Stimulated activated CD4-positive, alpha-beta T cell treated with anti-CD3 and anti-CD28 coated beads, Interleukin-4, amount 100 ng/mL, for 1 hour (primary cell): Measurements from ENCODE around the gene CTRL.
"Not testable (repeated sequence)": the region's sequence is repeated elsewhere in the genome, so short reads cannot be mapped to it uniquely, and the experiment has no call there.

Experiments used
- DNase-seq: peaks from one replicate; pipeline ENCODE4 v3.0.0-alpha.2; 2020

CTRL gene

GRCh38 chr16:67923414-67924116 lies 8.1 kb downstream of the CTRL start:
- no peak for DNase-seq

DNA sequence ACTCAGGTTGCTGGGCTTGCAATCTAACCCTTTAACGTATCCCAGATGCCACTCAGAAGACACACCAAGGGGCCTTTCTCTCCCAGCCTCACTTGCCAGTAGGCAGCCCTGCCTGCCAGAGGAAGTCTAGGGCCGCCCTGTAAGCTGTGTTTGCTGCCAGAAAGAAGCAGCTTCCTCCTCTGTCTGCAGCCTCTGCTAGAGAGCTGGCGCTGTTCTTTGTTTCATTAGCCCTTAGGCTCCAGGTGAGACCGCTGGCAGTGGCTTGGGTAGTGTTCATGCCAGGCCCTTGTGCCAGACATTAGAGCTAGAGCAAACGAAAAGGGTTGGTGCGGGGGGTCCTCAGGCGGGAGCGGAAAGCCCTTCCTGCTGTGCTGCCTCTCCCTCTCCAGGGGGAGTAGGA lies 8.9 kb downstream of the CTRL start:
- DNase-seq = no peak

GRCh38 chr16:67922221-67922620 lies 9.4 kb downstream of the CTRL start:
- no peak for DNase-seq

- no peak for DNase-seq
Observed at GRCh38 chr16:67919622-67920221, 11.9 kb downstream of the CTRL start.

DNA sequence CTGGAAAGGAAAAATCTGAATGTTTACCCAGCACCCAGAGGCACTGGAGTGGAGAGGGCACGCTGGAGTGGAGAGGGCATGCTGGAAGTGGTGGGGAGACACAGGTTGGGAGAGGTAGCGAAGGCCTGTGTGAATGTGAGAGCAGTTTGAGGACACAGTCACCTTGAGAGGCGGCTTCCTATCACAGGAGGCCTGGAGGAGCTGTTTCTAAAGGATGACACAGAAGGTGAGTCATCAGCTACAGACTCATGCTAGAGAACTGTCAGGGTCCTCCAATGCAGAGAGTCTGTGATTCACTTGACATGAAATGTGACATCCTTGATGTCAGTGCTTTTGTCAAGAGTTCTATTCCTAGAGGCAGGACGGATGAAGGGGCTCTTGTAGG lies 13.8 kb downstream of the CTRL start:
- peak; percentile 39 for DNase-seq

DNA sequence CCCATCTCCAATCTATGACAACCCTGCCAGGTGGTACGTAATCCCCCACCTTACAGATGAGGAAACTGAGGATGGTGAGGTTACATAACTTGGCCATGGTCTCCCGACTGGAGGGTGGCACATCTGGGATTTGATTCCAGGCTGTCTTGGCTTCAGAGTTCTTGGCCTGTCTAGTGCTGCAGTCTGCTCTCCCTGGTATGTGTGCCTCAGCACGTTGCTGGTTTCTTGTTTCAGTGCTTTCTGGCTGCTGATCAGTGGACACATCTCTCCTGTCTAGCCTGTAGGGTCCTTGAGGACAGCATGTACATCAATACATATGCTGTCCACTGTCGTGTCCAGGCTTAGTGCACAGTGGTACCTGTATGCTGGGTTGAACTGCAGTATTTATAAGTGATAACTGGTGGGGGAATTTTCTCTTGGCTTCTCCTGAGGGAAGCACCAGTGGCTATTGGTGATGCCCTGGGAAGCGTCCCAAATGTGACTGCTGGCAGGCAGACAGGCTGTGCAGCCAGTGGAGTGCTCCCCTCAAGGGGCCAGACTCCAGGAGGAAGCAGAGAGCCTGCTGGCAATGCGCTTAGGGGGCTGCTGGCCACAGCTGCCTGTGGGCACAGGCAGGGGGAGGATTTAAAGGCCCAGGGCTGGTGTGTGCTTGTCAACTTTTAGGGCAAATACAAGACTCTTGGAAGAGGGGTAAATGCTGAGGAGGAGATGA lies 14.4 kb downstream of the CTRL start:
- no peak for DNase-seq

GRCh38 chr16:67915831-67916723 lies 15.6 kb downstream of the CTRL start:
- DNase-seq = no peak

GRCh38 chr16:67915496-67915769 lies 16.2 kb downstream of the CTRL start:
- DNase-seq = not testable (repeated sequence)

GRCh38 chr16:67914758-67915495 lies 16.7 kb downstream of the CTRL start:
- no peak for DNase-seq

DNA sequence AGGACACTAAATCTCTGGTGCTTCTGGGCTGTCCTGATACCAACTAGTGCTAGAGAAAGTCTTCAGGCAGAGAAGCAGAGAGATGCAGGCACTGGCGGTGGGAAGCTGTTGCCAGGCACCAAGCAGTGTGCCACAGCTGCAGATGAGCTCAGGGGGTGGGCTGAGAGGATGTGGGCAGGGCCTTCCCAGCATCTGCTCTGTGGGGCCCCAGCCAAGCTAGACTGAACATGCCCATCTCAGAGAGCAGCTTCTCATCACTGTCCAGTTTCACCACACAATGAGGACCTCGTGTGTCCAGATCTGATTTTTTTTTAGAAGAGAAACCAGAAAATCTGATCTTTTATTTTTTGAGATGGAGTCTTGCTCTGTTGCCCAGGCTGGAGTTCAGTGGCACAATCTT lies 21.5 kb downstream of the CTRL start:
- DNase-seq = no peak

DNA sequence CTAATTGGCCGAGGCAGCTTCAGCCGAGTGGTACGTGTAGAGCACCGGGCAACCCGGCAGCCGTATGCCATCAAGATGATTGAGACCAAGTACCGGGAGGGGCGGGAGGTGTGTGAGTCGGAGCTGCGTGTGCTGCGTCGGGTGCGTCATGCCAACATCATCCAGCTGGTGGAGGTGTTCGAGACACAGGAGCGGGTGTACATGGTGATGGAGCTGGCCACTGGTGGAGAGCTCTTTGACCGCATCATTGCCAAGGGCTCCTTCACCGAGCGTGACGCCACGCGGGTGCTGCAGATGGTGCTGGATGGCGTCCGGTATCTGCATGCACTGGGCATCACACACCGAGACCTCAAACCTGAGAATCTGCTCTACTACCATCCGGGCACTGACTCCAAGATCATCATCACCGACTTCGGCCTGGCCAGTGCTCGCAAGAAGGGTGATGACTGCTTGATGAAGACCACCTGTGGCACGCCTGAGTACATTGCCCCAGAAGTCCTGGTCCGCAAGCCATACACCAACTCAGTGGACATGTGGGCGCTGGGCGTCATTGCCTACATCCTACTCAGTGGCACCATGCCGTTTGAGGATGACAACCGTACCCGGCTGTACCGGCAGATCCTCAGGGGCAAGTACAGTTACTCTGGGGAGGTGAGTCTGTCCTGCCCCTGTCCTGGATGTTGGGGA lies 22.5 kb downstream of the CTRL start:
- no peak for DNase-seq

GRCh38 chr16:67907397-67908180 lies 24.1 kb downstream of the CTRL start:
- DNase-seq = no peak

- no peak for DNase-seq
Observed at GRCh38 chr16:67902831-67903230, 28.8 kb downstream of the CTRL start.

GRCh38 chr16:67901734-67902133 lies 29.9 kb downstream of the CTRL start:
- no peak for DNase-seq

DNA sequence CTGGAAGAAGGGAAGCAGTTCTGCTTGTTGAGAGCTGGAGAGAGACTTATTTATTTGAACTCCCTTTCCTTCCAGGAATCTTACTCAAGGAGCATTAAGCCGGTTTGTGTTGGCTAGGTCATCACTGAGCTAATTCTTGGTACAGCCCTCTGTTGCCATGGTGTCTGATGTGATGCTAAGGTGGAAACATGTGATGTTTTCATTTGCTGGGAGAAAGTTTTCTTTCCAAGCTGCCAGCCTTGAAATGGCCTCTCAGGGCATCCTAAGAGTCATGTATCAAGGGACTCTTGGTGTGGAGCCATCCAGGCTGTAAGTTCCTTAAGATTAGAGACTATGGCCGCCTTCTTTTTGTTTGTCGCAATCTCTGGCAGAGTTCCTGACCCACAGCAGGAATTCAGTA lies 34.4 kb downstream of the CTRL start:
- DNase-seq = no peak

GRCh38 chr16:67893743-67894399 lies 37.8 kb downstream of the CTRL start:
- no peak for DNase-seq

- peak; percentile 95 for DNase-seq
Observed at GRCh38 chr16:67892899-67893742, 38.5 kb downstream of the CTRL start, which contains the start of gene PSKH1. PSKH1 (plus strand) TSS chr16:67893254; CDS start chr16:67908750, 15,496 bp downstream.

DNA sequence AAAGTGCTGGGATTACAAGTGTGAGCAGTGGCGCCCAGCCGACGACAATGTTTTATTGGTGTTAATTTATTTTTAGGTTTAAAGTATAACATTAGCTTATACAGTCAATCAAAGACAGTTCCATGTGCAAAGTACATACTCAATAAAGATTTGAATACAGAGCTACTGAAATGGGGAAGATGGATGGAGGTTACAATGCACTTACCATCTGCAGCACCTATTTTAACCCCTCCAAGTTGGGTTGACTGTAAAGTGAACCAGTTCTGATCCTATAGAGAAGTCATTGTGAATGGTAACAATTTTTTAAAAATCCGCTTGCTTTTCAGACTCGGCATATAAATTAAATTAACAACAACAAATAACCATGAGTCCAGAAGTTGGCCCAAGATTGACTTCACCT lies 39.3 kb downstream of the CTRL start:
- no peak for DNase-seq

DNA sequence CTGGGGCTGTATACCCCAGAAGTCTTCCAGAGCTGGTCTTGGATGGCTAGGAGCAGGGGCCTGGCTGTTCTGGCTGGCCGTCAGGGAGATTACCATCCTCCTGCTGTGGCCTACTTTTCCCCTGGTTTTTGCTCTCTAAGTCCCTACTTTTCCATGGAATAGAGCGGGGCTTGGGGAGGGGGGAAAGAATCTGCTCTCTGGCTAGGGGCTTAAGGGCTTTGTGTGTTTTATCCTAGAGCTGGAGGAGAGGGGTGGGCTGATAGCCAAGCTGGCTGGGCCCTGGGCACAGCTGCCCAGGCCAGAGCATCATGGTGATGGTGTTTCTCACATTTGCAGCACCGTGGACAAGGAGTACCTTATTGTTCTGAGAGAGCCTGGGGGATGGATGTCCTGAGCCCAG lies 43.3 kb downstream of the CTRL start:
- no peak for DNase-seq

DNA sequence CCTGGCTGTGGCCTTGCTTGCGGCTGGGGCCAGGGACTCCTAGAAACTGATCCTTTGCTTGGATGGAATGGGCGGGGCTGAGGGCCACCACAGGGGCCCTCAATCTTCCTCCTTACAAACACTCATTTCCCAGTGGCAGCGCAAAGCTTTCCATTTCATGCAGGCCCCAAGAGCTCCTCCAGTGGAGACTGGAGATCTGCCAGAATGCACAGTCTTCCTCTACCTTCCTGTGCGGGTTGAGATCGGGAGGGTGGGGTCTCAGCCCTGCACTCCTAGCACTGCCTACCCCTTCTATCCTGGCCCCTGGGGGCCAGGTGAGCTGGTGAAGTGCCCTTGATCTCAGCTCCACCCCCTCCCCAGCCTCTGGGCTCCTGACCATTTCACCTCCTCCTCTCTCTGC lies 45.3 kb downstream of the CTRL start:
- DNase-seq = no peak
